ENCODE data around the gene ACKR3. TPM values are rescaled to one million over a fixed set of nuclear protein-coding genes. Genes with fewer than 3 reads are reported as not detected.

Gene ACKR3
- total RNA-seq, 4 donors from 2014 or later = 5.9 to 29.5 (median 24.5) TPM

GRCh38 chr2:236621786-236622185, 52.2 kb downstream of the ACKR3 start:
- intact Hi-C loops (cut with DNase I) = no loop called here

GRCh38 chr2:236622201-236622600, 52.6 kb downstream of the ACKR3 start:
- no peaks in the 10 kb centered on the region for H3K4me1 ChIP-seq
- TF ChIP-seq CTCF (IDR thresholded peaks at IDR 0.05) (no peak), POLR2A (IDR thresholded peaks at IDR 0.05) (no peak)
- no peaks in the 10 kb centered on the region for H3K9me3 ChIP-seq
- intact Hi-C loops (cut with DNase I) = no loop called here
- no peak overlapping the region for H3K27ac ChIP-seq
- H3K36me3 ChIP-seq = no peaks in the 10 kb centered on the region
- 57 to 93% methylated on average over 3 to 5 of the region's 6 CpGs for WGBS, 2 donors
- H3K27me3 ChIP-seq = peaks cover 0 to 27% (median 0%) of the 10 kb centered on the region in 4 donors
- no peak overlapping the region for H3K4me3 ChIP-seq
- no peak for DNase-seq

More at GRCh38 chr2:236621786-236622185, 52.2 kb downstream of the ACKR3 start:
- Histone ChIP-seq H3K4me1 (no peaks in the 10 kb centered on the region), H3K36me3 (no peaks in the 10 kb centered on the region), H3K27ac (no peak overlapping the region), H3K9me3 (no peaks in the 10 kb centered on the region), H3K4me3 (no peak overlapping the region), H3K27me3 (peaks cover 0 to 27% (median 0%) of the 10 kb centered on the region in 4 donors)
- 20% methylated on average over 1 of the region's 15 CpGs; no CpG with 5 or more reads in 1 of the 2 donors for WGBS, 2 donors
- TF ChIP-seq CTCF (IDR thresholded peaks at IDR 0.05) (no peak), POLR2A (IDR thresholded peaks at IDR 0.05) (no peak)
- no peak for DNase-seq

GRCh38 chr2:236622660-236623059, 53.0 kb downstream of the ACKR3 start:
- no peak for DNase-seq
- TF ChIP-seq POLR2A (IDR thresholded peaks at IDR 0.05) (no peak), CTCF (IDR thresholded peaks at IDR 0.05) (no peak)
- H3K27ac ChIP-seq = no peak overlapping the region
- H3K36me3 ChIP-seq = no peaks in the 10 kb centered on the region
- no peaks in the 10 kb centered on the region for H3K9me3 ChIP-seq
- intact Hi-C loops (cut with DNase I) = no loop called here
- no peaks in the 10 kb centered on the region for H3K4me1 ChIP-seq
- WGBS, 2 donors = 83 to 88% methylated on average over 4 to 8 of the region's 9 CpGs
- peaks cover 0 to 27% (median 0%) of the 10 kb centered on the region in 4 donors for H3K27me3 ChIP-seq
- H3K4me3 ChIP-seq = no peak overlapping the region

GRCh38 chr2:236623816-236624215, 54.2 kb downstream of the ACKR3 start:
- Histone ChIP-seq H3K9me3 (no peaks in the 10 kb centered on the region), H3K27ac (no peak overlapping the region), H3K27me3 (peaks cover 0 to 23% (median 0%) of the 10 kb centered on the region in 4 donors), H3K4me3 (no peak overlapping the region), H3K36me3 (no peaks in the 10 kb centered on the region), H3K4me1 (no peaks in the 10 kb centered on the region)
- WGBS, 2 donors = 94% methylated on average over 7 to 10 of the region's 10 CpGs
- intact Hi-C loops (cut with DNase I) = no loop called here
- DNase-seq = no peak
- no peak for TF ChIP-seq POLR2A (IDR thresholded peaks at IDR 0.05)
- TF ChIP-seq CTCF (IDR thresholded peaks at IDR 0.05) = no peak

GRCh38 chr2:236625156-236625690, 55.6 kb downstream of the ACKR3 start:
- Histone ChIP-seq H3K4me1 (no peaks in the 10 kb centered on the region), H3K36me3 (no peaks in the 10 kb centered on the region), H3K4me3 (no peak overlapping the region), H3K9me3 (no peaks in the 10 kb centered on the region), H3K27ac (no peak overlapping the region), H3K27me3 (peaks cover 0 to 12% (median 0%) of the 10 kb centered on the region in 4 donors)
- 79 to 92% methylated on average over 2 to 10 of the region's 10 CpGs for WGBS, 2 donors
- TF ChIP-seq CTCF (IDR thresholded peaks at IDR 0.05) (no peak), POLR2A (IDR thresholded peaks at IDR 0.05) (no peak)
- DNase-seq = no peak
- intact Hi-C loops (cut with DNase I) = no loop called here

Data from esophagus squamous epithelium (tissue), 5 donors.